Naive thymus-derived CD4-positive, alpha-beta T cell (primary cell): ENCODE measurements around the gene TIMMDC1. TPM values are rescaled to one million over a fixed set of nuclear protein-coding genes. Genes with fewer than 3 reads are reported as not detected.
A peak's percentile ranks its signal among the peaks of the same experiment; 100 is the strongest.
"Not testable (repeated sequence)": the region's sequence is repeated elsewhere in the genome, so short reads cannot be mapped to it uniquely, and the experiment has no call there.

Source experiments
- ATAC-seq: fragments of 150-1000 bp; cut with Tn5 transposase; 2 replicates; pipeline ENCODE4 v1.10.0; 2021; ENCODE audit warnings: mild to moderate bottlenecking, moderate library complexity
- CTCF ChIA-PET: fragments of 350-600 bp; sonication (Branson Sonifier 250); formaldehyde crosslinking; loops from one replicate; lab custom pipeline; 2021; ENCODE audit warnings: antibody characterized with exemption; lab: Charles Lee
- POLR2A ChIA-PET: fragments of 350-600 bp; sonication (Branson Sonifier 250); formaldehyde crosslinking; loops from one replicate; lab custom pipeline; 2021; ENCODE audit warnings: antibody characterized with exemption, inconsistent platforms; lab: Charles Lee
- DNase-seq, 9 donors: peaks; one replicate each; pipeline versions ENCODE4 v3.0.0 to v3.0.0-alpha.2; 2020 to 2022; ENCODE audit warnings: mixed read lengths in 1 of 9
- H3K27ac ChIP-seq: one replicate; pipeline ENCODE4 v1.7.0; 2013; ENCODE audit warnings: mild to moderate bottlenecking, low read depth, low read length, moderate library complexity
- H3K27me3 ChIP-seq, 2 donors: one replicate each; pipeline ENCODE4 v1.7.0; 2013; ENCODE audit warnings: low read length in 2 of 2, mild to moderate bottlenecking in 2 of 2, moderate library complexity in 2 of 2; ENCODE audit not compliant: control insufficient read depth in 2 of 2, insufficient read depth in 2 of 2
- H3K36me3 ChIP-seq, 3 experiments: 1 replicate in 2 of 3; 2 replicates in 1 of 3; pipeline ENCODE4 v1.7.0; 2013; ENCODE audit warnings: low read length in 3 of 3, mild to moderate bottlenecking in 3 of 3, moderate library complexity in 1 of 3; ENCODE audit not compliant: insufficient read depth in 3 of 3, control insufficient read depth in 2 of 3
- H3K4me1 ChIP-seq, 2 donors: one replicate each; pipeline ENCODE4 v1.7.0; 2013; ENCODE audit warnings: low read length in 2 of 2, mild to moderate bottlenecking in 2 of 2, moderate library complexity in 1 of 2; ENCODE audit not compliant: control insufficient read depth in 2 of 2, insufficient read depth in 2 of 2
- H3K4me3 ChIP-seq: 2 replicates; pipeline ENCODE4 v1.7.0; 2013; ENCODE audit warnings: mild to moderate bottlenecking, low read length
- H3K9me3 ChIP-seq, 3 experiments: 1 replicate in 2 of 3; 2 replicates in 1 of 3; pipeline ENCODE4 v1.7.0; 2013; ENCODE audit warnings: low read length in 3 of 3; ENCODE audit not compliant: control insufficient read depth in 2 of 3
- H3K27ac Mint-ChIP-seq, 9 donors: one replicate each; pipeline ENCODE4 v1.8.0; 2020 to 2022; ENCODE audit warnings: mixed read lengths in 9 of 9, mild to moderate bottlenecking in 8 of 9, moderate library complexity in 5 of 9, inconsistent platforms in 2 of 9
- H3K27me3 Mint-ChIP-seq, 5 donors: one replicate each; pipeline ENCODE4 v1.8.0; 2021 to 2022; ENCODE audit warnings: mixed read lengths in 5 of 5, mild to moderate bottlenecking in 1 of 5
- H3K36me3 Mint-ChIP-seq, 5 donors: one replicate each; pipeline ENCODE4 v1.8.0; 2020 to 2022; ENCODE audit warnings: mixed read lengths in 5 of 5, mild to moderate bottlenecking in 3 of 5, inconsistent platforms in 1 of 5
- H3K4me1 Mint-ChIP-seq, 7 donors: one replicate each; pipeline ENCODE4 v1.8.0; 2020 to 2022; ENCODE audit warnings: mixed read lengths in 7 of 7, mild to moderate bottlenecking in 3 of 7, inconsistent platforms in 1 of 7
- H3K4me3 Mint-ChIP-seq, 10 donors: one replicate each; pipeline ENCODE4 v1.8.0; 2020 to 2022; ENCODE audit warnings: mild to moderate bottlenecking in 10 of 10, mixed read lengths in 10 of 10, moderate library complexity in 6 of 10, inconsistent platforms in 2 of 10
- H3K9me3 Mint-ChIP-seq, 11 donors: one replicate each; pipeline ENCODE4 v1.8.0; 2020 to 2022; ENCODE audit warnings: mixed read lengths in 11 of 11, mild to moderate bottlenecking in 4 of 11, inconsistent platforms in 1 of 11, moderate library complexity in 1 of 11
- intact Hi-C, 2 donors: fragments of 100-400 bp; cut with micrococcal nuclease; formaldehyde crosslinking; loops; one replicate each; pipeline ENCODE4 v1.15.1; 2023
- polyA plus RNA-seq, 2 donors: library from polyadenylated mRNA; unstranded; fragments of 300-500 nt; fragmentation: Illumina TruSeq; gene quantifications; one replicate each; pipeline ENCODE4 v1.2.3, GENCODE V29; 2021
- total RNA-seq, 6 experiments: library from RNA in 5 of 6; stranded (reverse) in 5 of 6; gene quantifications; 1 replicate in 5 of 6; 2 replicates in 1 of 6; pipeline ENCODE4 v1.2.3 and lab custom pipeline; 2021 to 2026

The TIMMDC1 gene
- total and polyA plus RNA-seq, 7 experiments from 2014 or later, result 27.1 to 80.1 (median 59.6) TPM

DNA sequence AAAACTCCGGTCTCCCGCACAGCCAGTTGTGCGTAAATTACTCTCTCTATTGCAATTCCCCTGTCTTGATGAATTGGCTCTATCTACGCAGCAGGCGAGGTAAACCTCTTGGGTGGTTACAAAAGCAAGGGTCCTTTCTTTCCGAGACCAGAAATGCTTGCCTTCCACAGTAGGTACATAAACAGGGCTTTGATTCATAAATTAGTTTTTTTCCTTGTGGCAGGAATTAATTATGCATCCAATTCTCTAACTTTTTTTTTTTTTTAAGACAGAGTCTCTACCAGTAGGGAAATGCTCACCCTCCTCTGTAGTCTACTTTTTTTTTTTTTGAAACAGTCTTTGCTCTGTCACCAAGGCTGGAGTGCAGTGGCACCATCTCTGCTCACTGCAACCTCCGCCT, 44.8 kb downstream of the TIMMDC1 start:
- H3K27me3 ChIP-seq, result no peaks in the 10 kb centered on the region
- no peaks in the 10 kb centered on the region for H3K4me1 Mint-ChIP-seq
- intact Hi-C loops, result no loop called here
- peaks cover 0 to 29% (median 0%) of the 10 kb centered on the region in 5 donors for H3K36me3 Mint-ChIP-seq
- H3K27ac Mint-ChIP-seq, result peak overlapping the region in 1 of 9 donors; percentile 6
- H3K4me1 ChIP-seq, result no peaks in the 10 kb centered on the region
- no peaks in the 10 kb centered on the region for H3K36me3 ChIP-seq
- ChIA-PET POLR2A (no interaction called here), CTCF (no interaction called here)
- H3K4me3 Mint-ChIP-seq, result no peak overlapping the region
- DNase-seq, result no peak
- no peak overlapping the region for H3K27ac ChIP-seq
- no peaks in the 10 kb centered on the region for H3K9me3 ChIP-seq
- H3K4me3 ChIP-seq, result no peak overlapping the region
- no peak for ATAC-seq
- no peaks in the 10 kb centered on the region for H3K9me3 Mint-ChIP-seq
- H3K27me3 Mint-ChIP-seq, result peaks cover 0 to 6% (median 0%) of the 10 kb centered on the region in 5 donors

DNA sequence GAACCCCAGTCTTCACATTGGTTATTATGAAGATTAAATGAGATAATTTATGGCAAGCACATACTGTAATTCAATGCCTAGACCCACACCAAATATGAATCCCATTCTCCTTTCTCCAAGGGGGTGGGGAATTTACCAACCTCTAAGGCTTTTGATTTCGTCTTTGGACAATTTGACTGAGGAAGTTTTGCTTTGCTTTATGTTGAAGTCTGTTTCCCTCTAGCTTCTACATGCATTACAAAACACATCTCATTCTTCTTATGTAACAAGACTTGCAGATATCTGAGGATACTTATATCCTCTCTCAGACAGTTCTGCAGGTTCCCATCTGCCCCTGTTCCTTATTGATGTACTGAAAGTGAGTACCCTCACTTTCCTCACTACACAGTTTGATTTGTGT, 48.9 kb downstream of the TIMMDC1 start:
- Mint-ChIP-seq H3K9me3 (no peaks in the 10 kb centered on the region), H3K4me1 (peaks cover 0 to 10% (median 0%) of the 10 kb centered on the region in 7 donors), H3K36me3 (peaks cover 0 to 24% (median 0%) of the 10 kb centered on the region in 5 donors), H3K27me3 (peaks cover 0 to 6% (median 0%) of the 10 kb centered on the region in 5 donors), H3K4me3 (no peak overlapping the region), H3K27ac (no peak overlapping the region)
- no peak for DNase-seq
- H3K27ac ChIP-seq, result no peak overlapping the region
- CTCF ChIA-PET, result no interaction called here
- H3K4me1 ChIP-seq, result no peaks in the 10 kb centered on the region
- H3K27me3 ChIP-seq, result no peaks in the 10 kb centered on the region
- no peak overlapping the region for H3K4me3 ChIP-seq
- no peaks in the 10 kb centered on the region for H3K9me3 ChIP-seq
- POLR2A ChIA-PET, result no interaction called here
- intact Hi-C loops, result no loop called here
- ATAC-seq, result no peak
- no peaks in the 10 kb centered on the region for H3K36me3 ChIP-seq

DNA sequence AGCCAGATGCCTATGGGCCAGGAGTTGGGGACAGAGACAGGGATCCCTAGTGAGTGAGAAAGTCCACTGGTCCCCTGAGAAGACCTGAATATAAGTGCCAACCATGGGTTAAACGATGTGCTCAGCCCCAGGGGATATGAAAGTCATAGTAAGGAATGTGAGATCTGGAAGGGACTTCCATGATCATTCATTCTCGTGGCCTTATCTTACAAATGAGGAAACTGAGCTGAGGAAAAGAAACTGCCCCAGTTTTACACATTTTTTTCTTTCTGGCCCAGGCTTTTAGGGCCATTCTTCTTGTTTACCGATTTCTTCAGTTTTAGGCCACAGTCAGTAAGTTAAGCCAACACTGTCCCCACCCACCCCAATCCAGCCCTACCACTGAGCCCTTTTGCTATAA, 50.0 kb downstream of the TIMMDC1 start:
- H3K9me3 Mint-ChIP-seq, result no peaks in the 10 kb centered on the region
- intact Hi-C loops, result no loop called here
- peaks cover 0 to 2% (median 0%) of the 10 kb centered on the region in 5 donors for H3K27me3 Mint-ChIP-seq
- H3K36me3 Mint-ChIP-seq, result peaks cover 0 to 21% (median 0%) of the 10 kb centered on the region in 5 donors
- no peaks in the 10 kb centered on the region for H3K27me3 ChIP-seq
- POLR2A ChIA-PET, result no interaction called here
- no peak overlapping the region for H3K27ac ChIP-seq
- H3K4me3 Mint-ChIP-seq, result no peak overlapping the region
- no peaks in the 10 kb centered on the region for H3K36me3 ChIP-seq
- no peaks in the 10 kb centered on the region for H3K9me3 ChIP-seq
- CTCF ChIA-PET, result no interaction called here
- ATAC-seq (no peak), DNase-seq (no peak)
- H3K4me1 ChIP-seq, result no peaks in the 10 kb centered on the region
- H3K4me1 Mint-ChIP-seq, result peaks cover 0 to 10% (median 0%) of the 10 kb centered on the region in 7 donors
- H3K27ac Mint-ChIP-seq, result no peak overlapping the region
- H3K4me3 ChIP-seq, result no peak overlapping the region

DNA sequence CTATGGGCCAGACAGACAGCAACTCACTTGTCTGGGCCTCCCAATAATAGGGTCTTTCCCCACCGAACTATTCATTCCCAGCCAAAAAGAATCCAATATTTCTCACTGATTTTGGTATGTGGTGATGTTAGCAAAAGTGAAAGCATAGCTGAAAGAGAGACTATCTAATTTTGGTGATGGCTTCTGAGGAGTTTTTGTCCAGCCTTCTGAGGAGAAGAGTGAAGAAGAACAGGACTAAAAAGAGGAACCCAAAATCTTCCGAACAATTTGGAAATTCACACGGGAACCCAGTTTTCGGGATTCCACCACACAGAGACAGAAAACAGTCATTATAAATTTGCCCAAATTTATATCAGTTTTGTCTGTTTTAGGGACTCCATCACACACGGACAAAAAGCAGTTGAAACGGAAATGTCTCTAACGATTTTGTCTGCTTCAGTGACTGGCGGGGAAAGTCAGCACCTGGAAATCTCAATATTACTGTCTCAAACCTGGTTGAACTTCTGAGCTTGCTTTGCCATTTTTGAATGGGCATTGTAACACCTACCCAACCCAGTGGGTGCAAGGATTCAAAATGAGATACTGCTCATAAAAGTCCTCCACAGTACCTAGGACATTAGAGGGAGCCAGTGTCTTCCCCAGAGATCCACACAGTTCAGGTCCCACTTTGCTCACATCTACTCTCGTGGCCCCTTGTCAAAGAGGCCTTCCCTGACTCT, 52.0 kb downstream of the TIMMDC1 start:
- H3K36me3 ChIP-seq, result no peaks in the 10 kb centered on the region
- Mint-ChIP-seq H3K27ac (no peak overlapping the region), H3K9me3 (no peaks in the 10 kb centered on the region), H3K27me3 (no peaks in the 10 kb centered on the region), H3K4me1 (peaks cover 0 to 26% (median 0%) of the 10 kb centered on the region in 7 donors), H3K4me3 (no peak overlapping the region), H3K36me3 (peaks cover 0 to 16% (median 0%) of the 10 kb centered on the region in 5 donors)
- H3K9me3 ChIP-seq, result no peaks in the 10 kb centered on the region
- ChIA-PET POLR2A (no interaction called here), CTCF (no interaction called here)
- ATAC-seq, result no peak
- H3K27me3 ChIP-seq, result no peaks in the 10 kb centered on the region
- H3K27ac ChIP-seq, result no peak overlapping the region
- intact Hi-C loops, result no loop called here
- H3K4me1 ChIP-seq, result no peaks in the 10 kb centered on the region
- no peak for DNase-seq
- no peak overlapping the region for H3K4me3 ChIP-seq

DNA sequence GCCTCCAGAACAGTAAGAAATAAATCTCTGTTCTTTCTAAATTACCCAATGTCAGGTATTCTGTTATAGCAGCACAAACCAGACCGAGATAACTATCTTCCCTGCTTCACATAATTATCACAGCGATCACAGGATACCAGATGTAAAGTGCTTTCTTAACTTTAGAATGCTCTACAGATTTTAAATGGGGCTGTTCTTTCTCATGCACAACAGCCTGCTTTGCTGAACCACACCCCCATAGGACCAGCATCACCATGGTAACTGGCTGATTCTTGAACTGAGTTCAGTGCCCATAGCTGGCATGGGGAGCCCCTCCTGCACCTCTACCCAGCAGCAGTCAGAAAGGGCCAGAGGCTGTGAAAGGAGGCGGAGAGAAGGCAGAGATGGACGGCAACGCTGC, 53.3 kb downstream of the TIMMDC1 start:
- Histone ChIP-seq H3K36me3 (no peaks in the 10 kb centered on the region), H3K9me3 (no peaks in the 10 kb centered on the region), H3K27ac (no peak overlapping the region), H3K4me3 (no peak overlapping the region), H3K4me1 (no peaks in the 10 kb centered on the region), H3K27me3 (no peaks in the 10 kb centered on the region)
- POLR2A ChIA-PET, result no interaction called here
- Mint-ChIP-seq H3K27me3 (peaks cover 0 to 5% (median 0%) of the 10 kb centered on the region in 5 donors), H3K27ac (no peak overlapping the region), H3K4me3 (no peak overlapping the region), H3K36me3 (peaks cover 0 to 25% (median 0%) of the 10 kb centered on the region in 5 donors), H3K4me1 (peaks cover 0 to 39% (median 0%) of the 10 kb centered on the region in 7 donors), H3K9me3 (no peaks in the 10 kb centered on the region)
- no peak for ATAC-seq
- intact Hi-C loops, result no loop called here
- CTCF ChIA-PET, result no interaction called here
- DNase-seq, result no peak

DNA sequence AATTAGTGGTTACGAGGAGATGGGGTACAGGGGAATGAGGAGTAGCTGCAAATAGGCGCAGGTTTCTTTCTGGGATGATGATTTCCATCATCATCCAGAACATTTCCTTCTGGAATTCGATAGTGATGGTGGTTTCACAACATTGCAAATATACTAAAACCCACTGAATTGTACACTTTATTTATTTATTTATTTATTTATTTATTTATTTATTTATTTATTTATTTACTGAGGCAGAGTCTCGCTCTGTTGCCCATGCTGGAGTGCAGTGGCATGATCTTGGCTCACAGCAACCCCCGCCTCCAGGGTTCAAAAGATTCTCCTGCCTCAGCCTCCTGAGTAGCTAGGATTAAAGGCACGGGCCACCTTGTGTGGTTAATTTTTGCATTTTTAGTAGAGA, 54.6 kb downstream of the TIMMDC1 start:
- H3K4me3 Mint-ChIP-seq, H3K27ac Mint-ChIP-seq, ATAC-seq, intact Hi-C loops, DNase-seq, H3K27me3 Mint-ChIP-seq, H3K4me3 ChIP-seq, H3K9me3 Mint-ChIP-seq, POLR2A ChIA-PET, H3K4me1 ChIP-seq, H3K27me3 ChIP-seq, H3K36me3 ChIP-seq, H3K9me3 ChIP-seq, CTCF ChIA-PET, H3K27ac ChIP-seq: not testable (repeated sequence)
- Mint-ChIP-seq H3K36me3 (peaks cover 0 to 31% (median 0%) of the 10 kb centered on the region in 5 donors), H3K4me1 (peaks cover 0 to 52% (median 0%) of the 10 kb centered on the region in 7 donors)

DNA sequence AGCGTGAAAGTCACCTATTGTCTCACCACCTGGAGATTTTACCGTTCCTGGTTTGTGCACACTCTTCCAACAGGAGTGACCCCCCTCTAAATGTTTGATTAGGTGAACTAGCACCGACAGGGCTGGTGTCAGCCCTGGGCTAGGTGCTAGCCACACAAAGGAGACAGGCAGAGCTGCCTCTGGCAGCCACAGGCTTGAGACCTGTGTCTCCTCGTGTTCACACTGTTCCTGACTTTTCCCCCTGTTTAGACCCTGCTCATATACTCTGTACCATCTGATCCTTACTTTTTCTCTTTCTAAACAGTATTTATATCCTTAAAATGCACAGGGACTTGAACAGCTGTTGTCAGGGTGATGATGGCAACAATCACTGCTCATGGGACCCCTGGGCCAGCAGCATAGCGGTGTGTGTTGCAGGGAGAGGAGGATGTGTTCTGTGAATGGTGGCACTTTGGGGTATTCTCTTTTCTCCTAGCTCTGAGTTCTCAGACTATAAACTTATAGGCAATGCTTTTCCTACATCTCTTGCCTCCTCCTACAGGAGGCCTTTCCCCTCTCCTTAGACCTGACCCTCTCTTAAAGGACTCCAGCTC, 55.6 kb downstream of the TIMMDC1 start:
- H3K9me3 ChIP-seq, result no peaks in the 10 kb centered on the region
- intact Hi-C loops, result no loop called here
- no peaks in the 10 kb centered on the region for H3K4me1 ChIP-seq
- ATAC-seq, result no peak
- H3K36me3 ChIP-seq, result no peaks in the 10 kb centered on the region
- peaks cover 0 to 34% (median 0%) of the 10 kb centered on the region in 5 donors for H3K36me3 Mint-ChIP-seq
- no peaks in the 10 kb centered on the region for H3K27me3 ChIP-seq
- POLR2A ChIA-PET, result no interaction called here
- no peak for DNase-seq
- CTCF ChIA-PET, result no interaction called here
- H3K27me3 Mint-ChIP-seq, result peaks cover 0 to 5% (median 0%) of the 10 kb centered on the region in 5 donors
- peaks cover 0 to 56% (median 0%) of the 10 kb centered on the region in 7 donors for H3K4me1 Mint-ChIP-seq
- H3K4me3 Mint-ChIP-seq, result no peak overlapping the region
- no peak overlapping the region for H3K4me3 ChIP-seq
- H3K27ac Mint-ChIP-seq, result no peak overlapping the region
- H3K9me3 Mint-ChIP-seq, result no peaks in the 10 kb centered on the region
- H3K27ac ChIP-seq, result no peak overlapping the region
